Measurements from ENCODE around the gene XXYLT1. TPM values are rescaled to one million over a fixed set of nuclear protein-coding genes. Genes with fewer than 3 reads are reported as not detected.

Gene XXYLT1
- total and polyA plus RNA-seq, 10 of the 15 experiments (the other 5 are each of a cell fraction or from before 2014, with no cell fraction given): 1.2 to 14.2 (median 9.3) TPM

GRCh38 chr3:195032955-195033354, 238.0 kb downstream of the XXYLT1 start (continued):
- no peak for TF ChIP-seq BACH1 (IDR thresholded peaks at IDR 0.05; ENCODE audit: borderline replicate concordance)

GRCh38 chr3:195032106-195032759, 238.7 kb downstream of the XXYLT1 start:
- Histone ChIP-seq H2AFZ (ENCODE audit: control insufficient read depth, low read depth, low read length) (no peak overlapping the region), H3K4me1 (ENCODE audit: control insufficient read depth, insufficient read depth, low read length) (no peaks in the 10 kb centered on the region), H3K4me3 (no peak overlapping the region), H3K27me3 (replicated peaks in 1 of 2; ENCODE audit: control insufficient read depth in 2 of 2, insufficient read depth in 2 of 2, low read length in 1 of 2) (no peaks in the 10 kb centered on the region; a peak in 1 of 4 replicates), H3K9me3 (replicated peaks; ENCODE audit: control insufficient read depth, insufficient read depth, low read length) (no peaks in the 10 kb centered on the region), H3K36me3 (ENCODE audit: control insufficient read depth in 2 of 2, insufficient read depth in 2 of 2, low read length in 1 of 2) (no peaks in the 10 kb centered on the region), H3K4me2 (ENCODE audit: control insufficient read depth, insufficient read depth) (no peak overlapping the region), H3K27ac (ENCODE audit: control insufficient read depth, insufficient read depth) (no peak overlapping the region), H3K9ac (ENCODE audit: control insufficient read depth, insufficient read depth, low read length) (no peak overlapping the region), H3K79me2 (ENCODE audit: control insufficient read depth, insufficient read depth, low read length) (no peaks in the 10 kb centered on the region), H4K20me1 (ENCODE audit: control insufficient read depth, insufficient read depth) (no peaks in the 10 kb centered on the region)
- 48% methylated on average over 12 of the region's 12 CpGs for WGBS (ENCODE audit: insufficient coverage, insufficient replicate concordance, low lambda C conversion rate, missing lambda C conversion rate)
- DNase-seq (ENCODE audit: low read depth, low spot score) (no peak), ATAC-seq (no peak), FAIRE-seq (no peak)
- SMC1A ChIA-PET (ENCODE audit: uncharacterized antibody, unreplicated experiment): no interaction called here
- in situ Hi-C loops (cut with MboI): no loop called here
- CTCF ChIA-PET: no interaction called here
- RAD21 ChIA-PET (ENCODE audit: unreplicated experiment): no interaction called here
- TF ChIP-seq EZH2 (IDR thresholded peaks at IDR 0.05; ENCODE audit: borderline replicate concordance, control insufficient read depth, low read depth, low read length): no peak
- TF ChIP-seq ZBED1 (IDR thresholded peaks at IDR 0.05; ENCODE audit: borderline replicate concordance): no peak
- no peak for TF ChIP-seq EED (IDR thresholded peaks at IDR 0.05; ENCODE audit: low read depth)
- TF ChIP-seq, protein P1, sequence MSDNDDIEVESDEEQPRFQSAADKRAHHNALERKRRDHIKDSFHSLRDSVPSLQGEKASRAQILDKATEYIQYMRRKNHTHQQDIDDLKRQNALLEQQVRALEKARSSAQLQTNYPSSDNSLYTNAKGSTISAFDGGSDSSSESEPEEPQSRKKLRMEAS (IDR thresholded peaks at IDR 0.05; ENCODE audit: low read depth, low read length): no peak
- no peak for TF ChIP-seq SUZ12 (IDR thresholded peaks at IDR 0.05; ENCODE audit: unreplicated experiment)
- no peak for TF ChIP-seq JUND (IDR thresholded peaks at IDR 0.05; ENCODE audit: low read depth, low read length)
- no peak for TF ChIP-seq CREM (IDR thresholded peaks at IDR 0.05; ENCODE audit: low read depth)
- TF ChIP-seq KLF5 (IDR thresholded peaks at IDR 0.05; ENCODE audit: partially characterized antibody): no peak
- no TSS peak for BruUV-seq (replicated peaks)
- intact Hi-C loops (cut with micrococcal nuclease; ENCODE audit: unreplicated experiment): no loop called here
- POLR2A ChIA-PET: no interaction called here
